GM19397 (cell line): ENCODE measurements around the gene GPR183.

Experiments
- ATAC-seq: cut with Tn5 transposase; IDR thresholded peaks from one replicate; pipeline ENCODE4 v1.9.1; 2021; ENCODE audit warnings: mild to moderate bottlenecking, moderate library complexity; ENCODE audit not compliant: unreplicated experiment

Gene GPR183

GRCh38 chr13:99296398-99296797 is 10.8 kb downstream of the GPR183 start:
- ATAC-seq = peak; percentile 48

GRCh38 chr13:99295488-99296252 is 11.5 kb downstream of the GPR183 start:
- ATAC-seq = no peak

- no peak for ATAC-seq
Observed at GRCh38 chr13:99294958-99295357, 12.2 kb downstream of the GPR183 start.

- ATAC-seq = no peak
Observed at GRCh38 chr13:99294198-99294597, 13.0 kb downstream of the GPR183 start.

GRCh38 chr13:99293178-99293577 is 14.0 kb downstream of the GPR183 start:
- ATAC-seq = no peak

GRCh38 chr13:99290894-99291293 is 16.3 kb downstream of the GPR183 start:
- no peak for ATAC-seq

GRCh38 chr13:99289674-99290337 is 17.4 kb downstream of the GPR183 start:
- ATAC-seq = no peak

- no peak for ATAC-seq
Observed at GRCh38 chr13:99289271-99289670, 17.9 kb downstream of the GPR183 start.

- ATAC-seq = peak; percentile 87
Observed at GRCh38 chr13:99288089-99288488, 19.1 kb downstream of the GPR183 start.

- no peak for ATAC-seq
Observed at GRCh38 chr13:99287551-99287950, 19.6 kb downstream of the GPR183 start.

- ATAC-seq = no peak
Observed at GRCh38 chr13:99285432-99286182, 21.6 kb downstream of the GPR183 start.

- peak; percentile 60 for ATAC-seq
Observed at GRCh38 chr13:99282264-99283231, 24.7 kb downstream of the GPR183 start.

- ATAC-seq = peak; percentile 83
Observed at GRCh38 chr13:99281811-99282263, 25.4 kb downstream of the GPR183 start.

- no peak for ATAC-seq
Observed at GRCh38 chr13:99280166-99280565, 27.0 kb downstream of the GPR183 start.

GRCh38 chr13:99279637-99280036 is 27.6 kb downstream of the GPR183 start:
- no peak for ATAC-seq

GRCh38 chr13:99278843-99279242 is 28.4 kb downstream of the GPR183 start:
- no peak for ATAC-seq

- ATAC-seq = no peak
Observed at GRCh38 chr13:99278200-99278599, 29.0 kb downstream of the GPR183 start.

GRCh38 chr13:99277629-99278028 is 29.6 kb downstream of the GPR183 start:
- no peak for ATAC-seq

- no peak for ATAC-seq
Observed at GRCh38 chr13:99276706-99277105, 30.5 kb downstream of the GPR183 start.

- no peak for ATAC-seq
Observed at GRCh38 chr13:99275093-99275469, 32.1 kb downstream of the GPR183 start.
